SK-N-SH (cell line): ENCODE results near the gene SIAH3.

Experiments used
- EP300 ChIP-seq, 2 experiments: IDR thresholded peaks; 2 replicates each; pipeline versions ENCODE4 v1.4.0 to v1.6.1; 2012; ENCODE audit warnings: borderline replicate concordance in 1 of 2, low read depth in 1 of 2, low read length in 1 of 2
- EZH2phosphoT487 ChIP-seq: fragments of 200-600 bp; sonication (generic); IDR thresholded peaks from 2 replicates; pipeline ENCODE4 v1.6.1; 2017; ENCODE audit warnings: low read depth, mixed run types, mild to moderate bottlenecking, antibody characterized with exemption, moderate library complexity, borderline replicate concordance
- GATA2 ChIP-seq: sonication (generic); formaldehyde crosslinking; IDR thresholded peaks from 2 replicates; pipeline ENCODE4 v1.5.0; 2020; ENCODE audit warnings: mild to moderate bottlenecking, missing genetic modification reagents
- MEF2A ChIP-seq: IDR thresholded peaks from 2 replicates; pipeline ENCODE4 v1.4.0; 2012; ENCODE audit warnings: low read depth, borderline replicate concordance
- NRF1 ChIP-seq: IDR thresholded peaks from 2 replicates; pipeline ENCODE4 v1.6.1; 2012; ENCODE audit warnings: low read depth, mild to moderate bottlenecking, low read length
- POLR2AphosphoS5 ChIP-seq: IDR thresholded peaks from 2 replicates; pipeline ENCODE4 v1.6.1; 2012; ENCODE audit warnings: low read depth, low read length
- RAD21 ChIP-seq: IDR thresholded peaks from 2 replicates; pipeline ENCODE4 v1.6.1; 2012; ENCODE audit warnings: mild to moderate bottlenecking, low read length
- RFX5 ChIP-seq: IDR thresholded peaks from 2 replicates; pipeline ENCODE4 v1.6.1; 2012; ENCODE audit warnings: mild to moderate bottlenecking, improper control_type of control experiment, low read length
- TAF1 ChIP-seq: IDR thresholded peaks from 2 replicates; pipeline ENCODE4 v1.6.1; 2012; ENCODE audit warnings: low read depth, mild to moderate bottlenecking, low read length, moderate library complexity, borderline replicate concordance
- TCF12 ChIP-seq: IDR thresholded peaks from 2 replicates; pipeline ENCODE4 v1.4.0; 2012
- TF ChIP-seq, protein P1 (sequence below): fragments of 200-600 bp; sonication (generic); IDR thresholded peaks from 2 replicates; pipeline ENCODE4 v1.6.1; 2017; ENCODE audit warnings: antibody characterized with exemption, mild to moderate bottlenecking, moderate library complexity
- TF ChIP-seq, protein P2 (sequence below): fragments of 150-350 bp; IDR thresholded peaks from 2 replicates; pipeline ENCODE4 v1.6.1; 2017; ENCODE audit warnings: antibody characterized with exemption, low read length, low read depth, borderline replicate concordance
- TF ChIP-seq, protein P3 (sequence below): IDR thresholded peaks from 2 replicates; pipeline ENCODE4 v1.6.1; 2012; ENCODE audit warnings: mild to moderate bottlenecking, low read depth, low read length, moderate library complexity
- TF ChIP-seq, protein P4 (sequence below): IDR thresholded peaks from 2 replicates; pipeline ENCODE4 v1.4.0; 2012; ENCODE audit warnings: low read depth

DNA sequence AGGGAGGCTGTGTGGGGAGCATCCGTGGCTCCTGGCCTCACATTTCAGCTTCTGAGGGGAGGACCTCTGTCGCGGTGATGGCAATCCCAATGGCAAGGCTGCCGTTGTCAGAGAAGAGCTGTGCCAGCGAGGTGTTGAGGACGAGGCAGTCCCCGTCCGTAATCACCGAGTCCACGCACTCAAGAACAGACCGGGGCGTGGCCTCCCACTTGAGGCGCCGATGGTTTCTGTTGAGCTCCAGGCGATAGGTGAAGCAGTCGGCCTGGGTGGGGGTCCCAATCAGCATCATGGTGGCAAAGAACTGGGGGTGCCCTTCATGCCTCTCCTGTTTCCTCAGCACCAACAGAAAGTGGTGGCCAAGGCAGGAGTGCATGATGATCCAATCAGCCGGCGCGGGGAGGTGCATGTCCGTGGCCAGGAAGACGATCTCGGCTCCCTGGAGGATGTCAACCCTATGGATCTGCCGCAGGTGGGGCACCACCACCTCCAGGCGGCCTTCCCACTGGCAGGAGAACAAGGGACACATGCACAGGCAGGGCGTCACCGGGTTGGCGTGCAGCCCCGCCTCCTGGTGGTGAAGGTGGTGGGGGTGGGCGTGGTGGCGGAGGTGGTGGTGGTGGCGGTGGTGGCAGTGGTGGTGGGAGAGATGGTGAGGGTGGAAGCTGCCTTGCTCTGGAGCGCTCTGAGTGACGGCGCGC lies 68.1 kb downstream of the SIAH3 start:
- TF ChIP-seq EZH2phosphoT487 (no peak), EP300 (IDR thresholded peaks at IDR 0.05; ENCODE audit: borderline replicate concordance in 1 of 2, low read depth in 1 of 2, low read length in 1 of 2) (no peak), GATA2 (no peak), TAF1 (no peak), POLR2AphosphoS5 (no peak), RAD21 (no peak), MEF2A (no peak), RFX5 (no peak), TCF12 (no peak), NRF1 (no peak)
- TF ChIP-seq, protein P1, sequence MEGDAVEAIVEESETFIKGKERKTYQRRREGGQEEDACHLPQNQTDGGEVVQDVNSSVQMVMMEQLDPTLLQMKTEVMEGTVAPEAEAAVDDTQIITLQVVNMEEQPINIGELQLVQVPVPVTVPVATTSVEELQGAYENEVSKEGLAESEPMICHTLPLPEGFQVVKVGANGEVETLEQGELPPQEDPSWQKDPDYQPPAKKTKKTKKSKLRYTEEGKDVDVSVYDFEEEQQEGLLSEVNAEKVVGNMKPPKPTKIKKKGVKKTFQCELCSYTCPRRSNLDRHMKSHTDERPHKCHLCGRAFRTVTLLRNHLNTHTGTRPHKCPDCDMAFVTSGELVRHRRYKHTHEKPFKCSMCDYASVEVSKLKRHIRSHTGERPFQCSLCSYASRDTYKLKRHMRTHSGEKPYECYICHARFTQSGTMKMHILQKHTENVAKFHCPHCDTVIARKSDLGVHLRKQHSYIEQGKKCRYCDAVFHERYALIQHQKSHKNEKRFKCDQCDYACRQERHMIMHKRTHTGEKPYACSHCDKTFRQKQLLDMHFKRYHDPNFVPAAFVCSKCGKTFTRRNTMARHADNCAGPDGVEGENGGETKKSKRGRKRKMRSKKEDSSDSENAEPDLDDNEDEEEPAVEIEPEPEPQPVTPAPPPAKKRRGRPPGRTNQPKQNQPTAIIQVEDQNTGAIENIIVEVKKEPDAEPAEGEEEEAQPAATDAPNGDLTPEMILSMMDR, result no peak
- TF ChIP-seq, protein P2, sequence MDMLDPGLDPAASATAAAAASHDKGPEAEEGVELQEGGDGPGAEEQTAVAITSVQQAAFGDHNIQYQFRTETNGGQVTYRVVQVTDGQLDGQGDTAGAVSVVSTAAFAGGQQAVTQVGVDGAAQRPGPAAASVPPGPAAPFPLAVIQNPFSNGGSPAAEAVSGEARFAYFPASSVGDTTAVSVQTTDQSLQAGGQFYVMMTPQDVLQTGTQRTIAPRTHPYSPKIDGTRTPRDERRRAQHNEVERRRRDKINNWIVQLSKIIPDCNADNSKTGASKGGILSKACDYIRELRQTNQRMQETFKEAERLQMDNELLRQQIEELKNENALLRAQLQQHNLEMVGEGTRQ, result no peak
- TF ChIP-seq, protein P3, sequence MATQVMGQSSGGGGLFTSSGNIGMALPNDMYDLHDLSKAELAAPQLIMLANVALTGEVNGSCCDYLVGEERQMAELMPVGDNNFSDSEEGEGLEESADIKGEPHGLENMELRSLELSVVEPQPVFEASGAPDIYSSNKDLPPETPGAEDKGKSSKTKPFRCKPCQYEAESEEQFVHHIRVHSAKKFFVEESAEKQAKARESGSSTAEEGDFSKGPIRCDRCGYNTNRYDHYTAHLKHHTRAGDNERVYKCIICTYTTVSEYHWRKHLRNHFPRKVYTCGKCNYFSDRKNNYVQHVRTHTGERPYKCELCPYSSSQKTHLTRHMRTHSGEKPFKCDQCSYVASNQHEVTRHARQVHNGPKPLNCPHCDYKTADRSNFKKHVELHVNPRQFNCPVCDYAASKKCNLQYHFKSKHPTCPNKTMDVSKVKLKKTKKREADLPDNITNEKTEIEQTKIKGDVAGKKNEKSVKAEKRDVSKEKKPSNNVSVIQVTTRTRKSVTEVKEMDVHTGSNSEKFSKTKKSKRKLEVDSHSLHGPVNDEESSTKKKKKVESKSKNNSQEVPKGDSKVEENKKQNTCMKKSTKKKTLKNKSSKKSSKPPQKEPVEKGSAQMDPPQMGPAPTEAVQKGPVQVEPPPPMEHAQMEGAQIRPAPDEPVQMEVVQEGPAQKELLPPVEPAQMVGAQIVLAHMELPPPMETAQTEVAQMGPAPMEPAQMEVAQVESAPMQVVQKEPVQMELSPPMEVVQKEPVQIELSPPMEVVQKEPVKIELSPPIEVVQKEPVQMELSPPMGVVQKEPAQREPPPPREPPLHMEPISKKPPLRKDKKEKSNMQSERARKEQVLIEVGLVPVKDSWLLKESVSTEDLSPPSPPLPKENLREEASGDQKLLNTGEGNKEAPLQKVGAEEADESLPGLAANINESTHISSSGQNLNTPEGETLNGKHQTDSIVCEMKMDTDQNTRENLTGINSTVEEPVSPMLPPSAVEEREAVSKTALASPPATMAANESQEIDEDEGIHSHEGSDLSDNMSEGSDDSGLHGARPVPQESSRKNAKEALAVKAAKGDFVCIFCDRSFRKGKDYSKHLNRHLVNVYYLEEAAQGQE, result no peak
- TF ChIP-seq, protein P4, sequence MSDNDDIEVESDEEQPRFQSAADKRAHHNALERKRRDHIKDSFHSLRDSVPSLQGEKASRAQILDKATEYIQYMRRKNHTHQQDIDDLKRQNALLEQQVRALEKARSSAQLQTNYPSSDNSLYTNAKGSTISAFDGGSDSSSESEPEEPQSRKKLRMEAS, result no peak
